MM.1S (cell line): ENCODE data around the gene ARL15.

Source experiments
- DNase-seq: peaks from one replicate; pipeline ENCODE4 v3.0.0-alpha.2; 2015
- H2AFZ ChIP-seq: fragments of 300-600 bp; sonication (generic); 2 replicates; pipeline ENCODE4 v1.6.0; 2016; ENCODE audit warnings: antibody characterized with exemption, low read length
- H3F3A ChIP-seq: fragments of 300-600 bp; sonication (generic); 2 replicates; pipeline ENCODE4 v1.6.1; 2016; ENCODE audit warnings: mild to moderate bottlenecking, antibody characterized with exemption, low read length, moderate library complexity, mixed read lengths; ENCODE audit not compliant: insufficient read depth
- H3K27ac ChIP-seq: fragments of 300-600 bp; sonication (generic); 2 replicates; pipeline ENCODE4 v1.5.1; 2016; ENCODE audit warnings: mild to moderate bottlenecking, low read length
- H3K27me3 ChIP-seq: fragments of 300-600 bp; sonication (generic); replicated peaks from 2 replicates; pipeline ENCODE4 v1.6.0; 2016; ENCODE audit warnings: low read length; ENCODE audit not compliant: insufficient read depth
- H3K36me3 ChIP-seq: fragments of 300-600 bp; sonication (generic); replicated peaks from 2 replicates; pipeline ENCODE4 v1.6.1; 2016; ENCODE audit warnings: mild to moderate bottlenecking, low read length, mixed read lengths; ENCODE audit not compliant: insufficient read depth
- H3K4me1 ChIP-seq: fragments of 300-600 bp; sonication (generic); 2 replicates; pipeline ENCODE4 v1.6.1; 2016; ENCODE audit warnings: low read length, mixed read lengths
- H3K4me2 ChIP-seq: fragments of 300-600 bp; sonication (generic); 2 replicates; pipeline ENCODE4 v1.6.0; 2016; ENCODE audit warnings: low read depth, low read length
- H3K4me3 ChIP-seq: fragments of 300-600 bp; sonication (generic); 2 replicates; pipeline ENCODE4 v1.5.1; 2016; ENCODE audit warnings: low read length, mixed read lengths
- H3K79me2 ChIP-seq: fragments of 300-600 bp; sonication (generic); 2 replicates; pipeline ENCODE4 v1.6.1; 2016; ENCODE audit warnings: mixed run types, low read length, mixed read lengths
- H3K9ac ChIP-seq: fragments of 300-600 bp; sonication (generic); 2 replicates; pipeline ENCODE4 v1.6.1; 2016; ENCODE audit warnings: low read length, mixed read lengths
- H3K9me2 ChIP-seq: fragments of 300-600 bp; sonication (generic); replicated peaks from 2 replicates; pipeline ENCODE4 v1.6.1; 2016; ENCODE audit warnings: mild to moderate bottlenecking, low read length, mixed read lengths; ENCODE audit not compliant: insufficient read depth
- H3K9me3 ChIP-seq: fragments of 300-600 bp; sonication (generic); replicated peaks from 2 replicates; pipeline ENCODE4 v1.6.1; 2016; ENCODE audit warnings: mild to moderate bottlenecking, low read length, mixed read lengths; ENCODE audit not compliant: insufficient read depth
- H4K20me1 ChIP-seq: fragments of 300-600 bp; sonication (generic); 2 replicates; pipeline ENCODE4 v1.6.1; 2016; ENCODE audit warnings: mild to moderate bottlenecking, low read length, moderate library complexity, mixed read lengths; ENCODE audit not compliant: insufficient read depth
- EZH2 ChIP-seq: fragments of 300-600 bp; sonication (generic); optimal IDR thresholded peaks from 2 replicates; pipeline ENCODE3; 2017; ENCODE audit warnings: low read depth, mild to moderate bottlenecking, antibody characterized with exemption, low read length, mixed read lengths
- EZH2phosphoT487 ChIP-seq: fragments of 300-600 bp; sonication (generic); IDR thresholded peaks from 2 replicates; pipeline ENCODE4 v1.6.1; 2018; ENCODE audit warnings: antibody characterized with exemption, low read length
- TF ChIP-seq, protein P1 (sequence below): fragments of 300-600 bp; sonication (generic); IDR thresholded peaks from 2 replicates; pipeline ENCODE4 v1.5.1; 2016; ENCODE audit warnings: antibody characterized with exemption, low read length, mixed read lengths

Gene ARL15

DNA sequence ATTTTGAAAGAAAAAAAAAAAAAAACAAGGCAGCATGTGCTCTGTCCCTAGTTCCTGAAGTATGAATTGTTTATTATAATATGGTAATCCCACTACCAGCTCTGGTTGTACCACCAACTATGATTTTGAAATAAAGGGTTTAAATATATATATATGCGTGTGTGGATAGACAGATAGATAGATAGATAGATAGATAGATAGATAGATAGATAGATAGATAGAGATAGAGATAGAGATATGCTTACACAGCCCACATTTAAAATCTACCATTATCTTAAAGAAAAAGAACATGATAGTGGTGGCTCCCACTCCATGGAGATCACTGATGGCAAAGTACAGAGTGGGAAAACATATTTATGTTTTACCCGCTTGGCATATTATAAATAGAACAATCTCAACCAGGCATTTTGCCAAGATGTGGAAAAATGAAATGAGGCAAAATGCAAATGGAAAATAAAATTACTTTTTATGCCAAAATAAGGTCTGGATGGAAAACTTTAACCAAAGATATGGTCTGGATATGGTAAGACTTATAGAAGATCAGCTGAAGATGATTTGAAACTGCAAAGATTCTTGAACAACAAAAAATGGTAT lies 170.0 kb downstream of the ARL15 start:
- no peaks in the 10 kb centered on the region for H3K9me2 ChIP-seq
- H3K4me1 ChIP-seq, result no peaks in the 10 kb centered on the region
- TF ChIP-seq, protein P1, sequence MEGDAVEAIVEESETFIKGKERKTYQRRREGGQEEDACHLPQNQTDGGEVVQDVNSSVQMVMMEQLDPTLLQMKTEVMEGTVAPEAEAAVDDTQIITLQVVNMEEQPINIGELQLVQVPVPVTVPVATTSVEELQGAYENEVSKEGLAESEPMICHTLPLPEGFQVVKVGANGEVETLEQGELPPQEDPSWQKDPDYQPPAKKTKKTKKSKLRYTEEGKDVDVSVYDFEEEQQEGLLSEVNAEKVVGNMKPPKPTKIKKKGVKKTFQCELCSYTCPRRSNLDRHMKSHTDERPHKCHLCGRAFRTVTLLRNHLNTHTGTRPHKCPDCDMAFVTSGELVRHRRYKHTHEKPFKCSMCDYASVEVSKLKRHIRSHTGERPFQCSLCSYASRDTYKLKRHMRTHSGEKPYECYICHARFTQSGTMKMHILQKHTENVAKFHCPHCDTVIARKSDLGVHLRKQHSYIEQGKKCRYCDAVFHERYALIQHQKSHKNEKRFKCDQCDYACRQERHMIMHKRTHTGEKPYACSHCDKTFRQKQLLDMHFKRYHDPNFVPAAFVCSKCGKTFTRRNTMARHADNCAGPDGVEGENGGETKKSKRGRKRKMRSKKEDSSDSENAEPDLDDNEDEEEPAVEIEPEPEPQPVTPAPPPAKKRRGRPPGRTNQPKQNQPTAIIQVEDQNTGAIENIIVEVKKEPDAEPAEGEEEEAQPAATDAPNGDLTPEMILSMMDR, result no peak
- TF ChIP-seq EZH2phosphoT487 (no peak), EZH2 (no peak)
- no peak overlapping the region for H2AFZ ChIP-seq
- no peaks in the 10 kb centered on the region for H3K9me3 ChIP-seq
- H3K4me2 ChIP-seq, result no peak overlapping the region
- H3K27me3 ChIP-seq, result no peaks in the 10 kb centered on the region
- no peaks in the 10 kb centered on the region for H3K36me3 ChIP-seq
- no peak for DNase-seq
- no peak overlapping the region for H3K4me3 ChIP-seq
- no peak overlapping the region for H3K27ac ChIP-seq
- H3F3A ChIP-seq, result no peaks in the 10 kb centered on the region
- no peaks in the 10 kb centered on the region for H4K20me1 ChIP-seq
- H3K9ac ChIP-seq, result no peak overlapping the region
- H3K79me2 ChIP-seq, result no peaks in the 10 kb centered on the region

DNA sequence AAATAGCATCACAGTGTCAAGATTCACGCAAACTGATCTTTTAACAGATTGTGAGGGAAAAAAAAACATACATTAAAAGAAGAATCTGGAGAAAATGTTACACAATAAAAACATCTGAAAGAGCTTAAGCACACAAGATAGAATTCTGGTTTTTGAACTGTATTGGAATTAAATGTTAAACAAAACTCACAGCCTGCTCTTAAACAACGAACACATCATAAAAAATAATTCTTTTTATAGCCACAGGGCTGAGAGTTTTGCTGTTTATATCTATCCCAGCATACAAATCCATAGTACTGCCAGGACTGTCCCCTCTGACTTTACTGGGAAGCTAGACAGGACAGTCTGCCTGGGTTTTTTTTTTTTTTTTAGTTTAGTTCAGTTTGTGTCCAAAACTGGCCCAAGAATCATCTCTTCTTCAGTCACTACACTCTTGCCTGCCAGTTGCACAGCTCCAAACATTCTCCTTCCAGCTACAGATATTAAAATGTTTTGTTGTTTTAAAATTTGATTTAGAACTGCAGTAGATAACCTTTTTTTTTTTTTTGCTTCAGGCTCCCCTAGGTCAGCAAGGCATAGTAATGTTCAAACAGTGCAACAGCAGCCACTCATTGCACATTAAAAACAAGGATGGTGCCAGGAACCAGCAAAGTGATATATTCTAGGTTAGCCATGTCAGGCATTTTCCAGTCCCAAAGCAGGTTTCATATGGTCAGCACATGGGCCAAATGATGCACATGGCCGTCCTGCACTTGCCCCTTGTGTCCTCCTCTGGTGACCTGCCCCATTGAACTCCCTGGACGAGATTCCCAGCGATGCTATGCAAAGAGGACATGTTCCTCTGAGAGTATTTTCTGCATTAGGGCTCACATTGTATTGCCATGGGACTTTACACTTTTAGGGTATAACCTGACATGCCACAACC lies 173.6 kb downstream of the ARL15 start:
- Histone ChIP-seq H3K9me2 (no peaks in the 10 kb centered on the region), H3K36me3 (no peaks in the 10 kb centered on the region), H3K27me3 (no peaks in the 10 kb centered on the region), H3K4me3 (no peak overlapping the region), H3F3A (no peaks in the 10 kb centered on the region), H3K27ac (no peak overlapping the region), H3K4me1 (no peaks in the 10 kb centered on the region), H2AFZ (no peak overlapping the region), H4K20me1 (no peaks in the 10 kb centered on the region), H3K79me2 (no peaks in the 10 kb centered on the region), H3K9ac (no peak overlapping the region), H3K9me3 (no peaks in the 10 kb centered on the region), H3K4me2 (no peak overlapping the region)
- DNase-seq, result no peak
- TF ChIP-seq EZH2 (no peak), EZH2phosphoT487 (no peak)
- TF ChIP-seq, protein P1, result no peak

DNA sequence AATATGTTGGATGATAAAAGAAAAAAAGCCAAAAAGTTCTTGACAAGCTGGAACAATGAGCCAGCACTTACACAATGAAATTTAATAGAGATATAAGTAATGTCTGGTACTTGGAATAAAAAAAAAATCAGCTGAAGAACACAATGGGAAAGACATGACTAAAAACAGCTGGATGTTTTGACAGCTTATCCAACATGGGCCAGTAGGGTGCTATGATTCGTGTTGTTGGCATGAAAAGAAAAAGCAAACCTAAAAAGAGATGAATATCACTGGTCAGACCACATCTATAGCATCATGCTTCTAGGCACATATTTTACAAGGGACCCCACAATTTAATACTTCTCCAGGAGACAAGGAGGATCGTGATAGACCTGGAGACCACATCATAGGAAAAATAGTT lies 175.3 kb downstream of the ARL15 start:
- H3K27me3 ChIP-seq, result no peaks in the 10 kb centered on the region
- no peak overlapping the region for H2AFZ ChIP-seq
- no peaks in the 10 kb centered on the region for H4K20me1 ChIP-seq
- no peaks in the 10 kb centered on the region for H3K79me2 ChIP-seq
- H3K9me2 ChIP-seq, result no peaks in the 10 kb centered on the region
- H3K4me2 ChIP-seq, result no peak overlapping the region
- H3K9ac ChIP-seq, result no peak overlapping the region
- H3K36me3 ChIP-seq, result no peaks in the 10 kb centered on the region
- no peak overlapping the region for H3K27ac ChIP-seq
- H3K4me1 ChIP-seq, result no peaks in the 10 kb centered on the region
- H3K9me3 ChIP-seq, result no peaks in the 10 kb centered on the region
- H3K4me3 ChIP-seq, result no peak overlapping the region
- H3F3A ChIP-seq, result no peaks in the 10 kb centered on the region
- no peak for DNase-seq
- TF ChIP-seq EZH2phosphoT487 (no peak), EZH2 (no peak)
- TF ChIP-seq, protein P1, result no peak
